ENCODE data around the gene CTU2. TPM values are rescaled to one million over a fixed set of nuclear protein-coding genes. Genes with fewer than 3 reads are reported as not detected.
A peak's percentile ranks its signal among the peaks of the same experiment; 100 is the strongest.

Gene CTU2
- total and polyA plus RNA-seq, 10 of the 15 experiments (the other 5 are each of a cell fraction or from before 2014, with no cell fraction given), result 0.32 to 44.5 (median 18.2) TPM

- Histone ChIP-seq H3K27ac (ENCODE audit: control insufficient read depth, insufficient read depth) (peak overlapping the region; percentile 92), H3K4me2 (ENCODE audit: control insufficient read depth, insufficient read depth) (peak overlapping the region; percentile 88), H3K9ac (ENCODE audit: control insufficient read depth, insufficient read depth, low read length) (peak overlapping the region; percentile 77), H4K20me1 (ENCODE audit: control insufficient read depth, insufficient read depth) (no peaks in the 10 kb centered on the region), H3K9me3 (replicated peaks; ENCODE audit: control insufficient read depth, insufficient read depth, low read length) (no peaks in the 10 kb centered on the region), H3K27me3 (replicated peaks in 1 of 2; ENCODE audit: control insufficient read depth in 2 of 2, insufficient read depth in 2 of 2, low read length in 1 of 2) (no peaks in the 10 kb centered on the region), H3K36me3 (ENCODE audit: control insufficient read depth in 2 of 2, insufficient read depth in 2 of 2, low read length in 1 of 2) (no peaks in the 10 kb centered on the region), H3K79me2 (ENCODE audit: control insufficient read depth, insufficient read depth, low read length) (no peaks in the 10 kb centered on the region; the same call in 1 of the 2 replicates), H3K4me3 (peak overlapping the region; percentile 65), H3K4me1 (ENCODE audit: control insufficient read depth, insufficient read depth, low read length) (peaks cover 40% of the 10 kb centered on the region), H2AFZ (ENCODE audit: control insufficient read depth, low read depth, low read length) (peak overlapping the region; percentile 44)
- CTCF ChIA-PET, result interaction anchor here (0.6 to 3.4 kb wide), 16 partner anchors 9 to 128 kb away, joined by 3 to 26 read pairs (median 3); partner anchors contain the start of genes CTU2 and RNF166
- peak; percentile 84 for DNase-seq (ENCODE audit: low read depth, low spot score)
- in situ Hi-C loops (cut with MboI), result no loop called here
- POLR2A ChIA-PET, result interaction anchor here (0.6 to 2.5 kb wide), 8 partner anchors 17 to 175 kb away, joined by 3 to 12 read pairs (median 4); partner anchors contain the start of genes CYBA, GALNS, MVD and TRAPPC2L
- RAD21 ChIA-PET (ENCODE audit: unreplicated experiment), result interaction anchor here (0.7 to 2.5 kb wide), 6 partner anchors 17 to 102 kb away, joined by 3 to 10 read pairs (median 8); partner anchors contain the start of gene PIEZO1
- intact Hi-C loops (cut with micrococcal nuclease; ENCODE audit: unreplicated experiment), result loop anchor here (1.0 to 2.0 kb wide), 3 partner anchors 19 to 31 kb away; partner anchors contain the start of genes CYBA and MVD
- BruUV-seq (replicated peaks), result no TSS peak
- peak; percentile 84 for ATAC-seq
- peak; percentile 99 for FAIRE-seq
- WGBS (ENCODE audit: insufficient coverage, insufficient replicate concordance, low lambda C conversion rate, missing lambda C conversion rate), result 1% methylated on average over 21 of the region's 21 CpGs
- SMC1A ChIA-PET (ENCODE audit: uncharacterized antibody, unreplicated experiment), result interaction anchor here (0.7 to 3.1 kb wide), 6 partner anchors 18 to 86 kb away, joined by 3 to 13 read pairs (median 5); partner anchors contain the start of gene MVD
- peak in 1 of 2 experiments; percentile 67; a peak in 1 of 4 replicates for TF ChIP-seq ETV6 (conservative IDR thresholded peaks at IDR 0.05 in 1 of 2, IDR thresholded peaks at IDR 0.05 in 1 of 2; ENCODE audit: borderline replicate concordance in 1 of 2, low read depth in 1 of 2)
- peak; percentile 82 for TF ChIP-seq ATF7 (IDR thresholded peaks at IDR 0.05; ENCODE audit: low read depth)
- peak; percentile 45 for TF ChIP-seq HCFC1 (IDR thresholded peaks at IDR 0.05; ENCODE audit: low read length)
- TF ChIP-seq STAT3 (IDR thresholded peaks at IDR 0.05; ENCODE audit: low read depth, low read length), result peak; percentile 66; the same call in 1 of the 2 replicates
- TF ChIP-seq DPF2 (IDR thresholded peaks at IDR 0.05), result peak; percentile 98
- no peak; the same call in 1 of the 2 replicates for TF ChIP-seq ESRRA (IDR thresholded peaks at IDR 0.05; ENCODE audit: low read length)
- TF ChIP-seq NR2C2 (IDR thresholded peaks at IDR 0.05; ENCODE audit: borderline replicate concordance, control insufficient read depth, insufficient read length, low read depth), result no peak
- peak; percentile 77; the same call in 1 of the 2 replicates for TF ChIP-seq ZNF687 (IDR thresholded peaks at IDR 0.05)
- no peak for TF ChIP-seq ZNF592 (IDR thresholded peaks at IDR 0.05)
- no peak for TF ChIP-seq ZSCAN29 (IDR thresholded peaks at IDR 0.05)
- TF ChIP-seq IRF4 (IDR thresholded peaks at IDR 0.05; ENCODE audit: low read depth, low read length), result peak; percentile 96
- TF ChIP-seq SPI1 (IDR thresholded peaks at IDR 0.05; ENCODE audit: borderline replicate concordance, insufficient read depth, low read depth, low read length), result peak; percentile 100
- peak; percentile 78 for TF ChIP-seq POLR2A (IDR thresholded peaks at IDR 0.05; ENCODE audit: low read depth, low read length)
- TF ChIP-seq JUNB (IDR thresholded peaks at IDR 0.05), result peak; percentile 2; the same call in 1 of the 2 replicates
- peak; percentile 78 for TF ChIP-seq POLR2AphosphoS5 (IDR thresholded peaks at IDR 0.05; ENCODE audit: low read length)
- TF ChIP-seq ZNF207 (IDR thresholded peaks at IDR 0.05; ENCODE audit: borderline replicate concordance), result peak; percentile 59; the same call in 1 of the 2 replicates
These were observed 24.4 kb upstream of the CTU2 start for GRCh38 chr16:88681709-88682451.

All from GM12878 (cell line).